Right lobe of liver (tissue), 6 donors: ENCODE results near the gene BRD3OS. TPM values are rescaled to one million over a fixed set of nuclear protein-coding genes. Genes with fewer than 3 reads are reported as not detected.

Source experiments
- ATAC-seq, 4 donors: fragments of 200-7000 bp; cut with Tn5 transposase; one replicate each; pipeline ENCODE4 v1.9.1; 2020; ENCODE audit warnings: mild to moderate bottlenecking in 4 of 4, moderate library complexity in 4 of 4
- DNase-seq, 3 donors: peaks; one replicate each; pipeline ENCODE4 v3.0.0-alpha.2; 2020
- H3K27ac ChIP-seq, 3 donors: fragments of 200-600 bp; one replicate each; pipeline ENCODE4 v1.8.0; 2022
- H3K27me3 ChIP-seq, 2 donors: fragments of 200-600 bp; one replicate each; pipeline ENCODE4 v1.8.0; 2022
- H3K36me3 ChIP-seq, 4 donors: fragments of 200-600 bp; sonication (generic) in 1 of 4; one replicate each; pipeline versions ENCODE4 v1.5.1 to v1.8.0; 2017 to 2022; ENCODE audit warnings: control low read depth in 1 of 4
- H3K4me1 ChIP-seq, 4 donors: fragments of 200-600 bp; sonication (generic) in 1 of 4; one replicate each; pipeline versions ENCODE4 v1.5.1 to v1.8.0; 2017 to 2022; ENCODE audit warnings: control low read depth in 1 of 4
- H3K4me3 ChIP-seq, 3 donors: fragments of 200-600 bp; one replicate each; pipeline ENCODE4 v1.8.0; 2022
- H3K9me3 ChIP-seq, 4 donors: fragments of 200-600 bp; sonication (generic) in 1 of 4; one replicate each; pipeline versions ENCODE4 v1.5.1 to v1.8.0; 2017 to 2022; ENCODE audit warnings: control low read depth in 1 of 4
- CTCF ChIP-seq, 4 donors: fragments of 200-600 bp in 3 of 4; fragments of 450-650 bp in 1 of 4; IDR thresholded peaks; one replicate each; pipeline versions ENCODE4 v1.5.1 to v1.8.0; 2016 to 2022; ENCODE audit warnings: antibody characterized with exemption in 4 of 4, mild to moderate bottlenecking in 2 of 4
- POLR2A ChIP-seq: fragments of 450-650 bp; IDR thresholded peaks from one replicate; pipeline ENCODE4 v1.6.1; 2017; ENCODE audit warnings: antibody characterized with exemption, mild to moderate bottlenecking
- WGBS: methylation state at CpG from one replicate; pipeline ENCODE4 v1.1.6; 2018; ENCODE audit warnings: low coverage, low lambda C conversion rate; ENCODE audit not compliant: insufficient coverage; ENCODE audit errors: missing lambda C conversion rate; 5-methylcytosine and 5-hydroxymethylcytosine counted together
- intact Hi-C, 2 donors: fragments of 100-400 bp; cut with DNase I; formaldehyde crosslinking; loops; one replicate each; pipeline versions ENCODE4 v1.11.2 to v1.14.1; 2022
- total RNA-seq, 6 experiments: library from RNA; depleted of rRNA in 2 of 6; stranded (reverse); fragments of >200 nt in 2 of 6; fragmentation: NEBNext Ultra II Directional in 3 of 6; extraction: Animal tissue kit (Norgen Biotek cat#: 25700) in 3 of 6; gene quantifications; one replicate each; pipeline versions ENCODE4 v1.1.0 to v1.2.4, GENCODE V29; 2016 to 2023
- donor health status: DM: no; HTN: yes; CAD: no.
- donor health status: DM: no; HTN: no; CAD: no.
- donor health status: DM: no; HTN: no; CAD: no.
- donor health status: DM: no; HTN: yes; CAD: no.
- donor health status: DM: no; HTN: yes; CAD: no.

Gene BRD3OS
- total RNA-seq, 6 experiments from 2014 or later, result 3.2 to 8.1 (median 5.9) TPM

DNA sequence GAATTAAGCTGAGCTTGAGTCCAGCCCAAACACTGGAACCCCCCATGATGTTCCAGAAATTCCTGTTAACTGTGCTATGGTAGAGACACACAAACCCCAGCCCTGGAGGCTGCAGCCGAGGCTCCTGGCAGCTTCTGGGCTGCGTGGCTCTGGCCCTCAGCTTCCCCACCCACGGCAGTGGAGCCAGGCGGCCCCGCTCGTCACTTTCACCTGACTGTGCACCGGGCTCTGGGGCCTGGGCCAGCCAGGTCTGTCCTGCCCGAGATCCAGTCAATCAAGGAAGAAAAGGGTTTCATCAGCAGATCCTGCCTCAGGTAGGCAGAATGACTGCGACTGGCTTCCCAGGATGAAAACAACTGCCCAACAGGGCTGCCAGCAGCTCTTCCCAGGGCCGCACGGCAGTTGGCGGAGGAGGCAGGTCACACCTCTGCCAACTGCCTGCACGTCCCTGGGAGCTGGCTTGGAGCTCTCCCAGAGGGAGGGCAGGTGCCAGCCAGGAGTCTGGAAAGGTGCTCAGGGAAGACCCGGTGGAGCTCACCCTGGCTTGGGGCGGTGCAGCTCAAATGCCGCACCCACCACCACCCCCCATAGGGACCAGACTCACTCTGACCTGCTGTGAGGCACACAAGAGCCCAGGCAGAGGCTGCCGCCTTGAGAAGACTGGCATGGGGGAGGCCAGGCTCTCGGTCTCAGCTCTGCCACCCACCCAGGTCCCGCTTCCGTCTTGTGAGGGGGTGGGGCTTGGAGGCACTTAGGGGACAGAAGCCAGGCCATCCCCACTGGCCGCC lies 21.8 kb downstream of the BRD3OS start:
- 46% methylated on average over 9 of the region's 21 CpGs for WGBS
- H3K27me3 ChIP-seq, result no peaks in the 10 kb centered on the region
- ATAC-seq (peak; percentile 61 to 76 (median 68)), DNase-seq (peak in 2 of 3 donors; percentile 83 to 86)
- H3K4me1 ChIP-seq, result peaks cover 0 to 40% (median 10%) of the 10 kb centered on the region in 4 donors
- H3K9me3 ChIP-seq, result no peaks in the 10 kb centered on the region
- peak overlapping the region in 1 of 3 donors; percentile 49 for H3K27ac ChIP-seq
- peaks cover 0 to 46% (median 18%) of the 10 kb centered on the region in 4 donors for H3K36me3 ChIP-seq
- intact Hi-C loops, result no loop called here
- TF ChIP-seq POLR2A (no peak), CTCF (IDR thresholded peaks at IDR 0.05) (no peak)
- no peak overlapping the region for H3K4me3 ChIP-seq

DNA sequence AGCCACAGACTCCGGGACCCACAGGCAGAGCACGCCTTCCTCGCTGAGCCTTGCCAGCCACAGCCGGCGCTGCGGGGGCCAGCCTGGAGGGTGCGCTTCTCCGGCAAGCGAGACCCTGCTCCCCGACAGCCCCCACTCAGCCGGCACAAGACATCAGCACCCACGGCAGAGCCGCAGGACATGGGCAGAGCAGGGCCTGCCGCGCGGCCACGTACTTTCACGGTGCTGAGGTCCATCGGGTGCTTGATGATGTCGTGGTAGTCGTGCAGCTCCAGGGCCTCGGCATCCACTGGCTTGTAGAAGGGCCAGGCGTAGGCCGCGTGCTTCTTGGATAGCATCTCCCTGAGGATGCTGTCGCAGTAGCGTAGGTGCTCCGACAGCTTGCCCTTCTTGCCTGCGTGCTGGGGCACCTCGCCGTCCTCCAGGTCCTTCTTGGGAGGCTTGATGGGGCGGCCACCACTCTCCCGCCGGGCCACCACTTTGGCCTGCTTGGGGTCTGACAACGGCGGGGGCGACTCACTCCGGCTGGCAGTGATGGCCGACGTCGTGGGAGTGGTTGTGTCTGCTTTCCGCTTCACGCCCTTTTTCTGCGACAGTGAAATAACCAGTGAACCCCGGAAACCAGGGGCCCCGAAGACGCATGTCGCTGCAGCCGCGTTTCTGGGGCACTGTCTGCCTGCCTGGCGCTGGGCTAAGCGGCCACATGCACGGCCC lies 22.7 kb downstream of the BRD3OS start:
- H3K9me3 ChIP-seq, result no peaks in the 10 kb centered on the region
- no peak for ATAC-seq
- no peaks in the 10 kb centered on the region for H3K27me3 ChIP-seq
- no peak for TF ChIP-seq CTCF (IDR thresholded peaks at IDR 0.05)
- no peak for TF ChIP-seq POLR2A
- peaks cover 0 to 38% (median 10%) of the 10 kb centered on the region in 4 donors for H3K4me1 ChIP-seq
- peaks cover 0 to 51% (median 18%) of the 10 kb centered on the region in 4 donors for H3K36me3 ChIP-seq
- WGBS, result no CpG with 5 or more reads among the region's 53 CpGs
- intact Hi-C loops, result no loop called here
- no peak for DNase-seq
- H3K4me3 ChIP-seq, result no peak overlapping the region
- H3K27ac ChIP-seq, result no peak overlapping the region

DNA sequence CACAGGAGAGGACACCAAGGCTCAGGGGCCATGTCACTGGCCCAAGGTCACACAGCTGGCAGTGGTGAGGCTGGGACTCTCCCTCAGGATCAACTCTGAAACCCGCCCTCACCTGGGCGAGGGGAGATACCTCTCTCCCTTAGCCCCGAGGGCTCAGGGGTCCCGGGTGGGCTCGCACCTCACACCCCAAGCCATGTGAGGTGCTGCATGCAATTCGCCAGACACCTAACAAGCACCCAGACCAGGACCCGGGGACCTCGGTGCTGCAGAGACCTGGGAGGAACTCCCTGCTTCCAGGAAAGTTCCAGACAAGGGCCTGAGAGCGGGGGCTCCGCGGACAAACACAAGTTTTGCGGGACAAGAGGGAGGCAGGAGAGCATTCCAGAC lies 23.3 kb downstream of the BRD3OS start:
- H3K27ac ChIP-seq, result no peak overlapping the region
- H3K27me3 ChIP-seq, result no peaks in the 10 kb centered on the region
- TF ChIP-seq POLR2A (no peak), CTCF (IDR thresholded peaks at IDR 0.05) (no peak)
- no peak overlapping the region for H3K4me3 ChIP-seq
- no peaks in the 10 kb centered on the region for H3K9me3 ChIP-seq
- no CpG with 5 or more reads among the region's 12 CpGs for WGBS
- ATAC-seq, result no peak
- peaks cover 0 to 53% (median 19%) of the 10 kb centered on the region in 4 donors for H3K36me3 ChIP-seq
- DNase-seq, result no peak
- intact Hi-C loops, result no loop called here
- H3K4me1 ChIP-seq, result peaks cover 0 to 34% (median 10%) of the 10 kb centered on the region in 4 donors

DNA sequence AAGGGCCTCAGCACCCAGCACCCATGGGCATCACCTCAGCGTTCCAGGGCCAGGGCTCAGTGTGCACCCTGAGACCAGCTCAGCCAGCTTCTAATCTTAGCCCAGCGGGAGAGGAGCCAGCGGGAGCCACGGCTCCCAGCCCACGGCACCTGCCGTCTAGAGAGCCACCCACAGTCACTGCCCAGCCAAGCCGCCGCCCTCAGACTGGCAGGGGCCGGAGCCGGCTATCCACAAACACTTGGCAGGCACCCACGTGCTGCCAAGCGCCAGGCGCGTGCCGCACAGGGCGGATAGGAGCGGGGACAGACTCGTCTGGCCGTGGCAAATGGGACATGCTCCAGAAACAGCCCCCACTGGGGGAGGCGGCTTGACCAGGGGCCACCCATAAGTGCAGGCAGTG lies 24.0 kb downstream of the BRD3OS start:
- Histone ChIP-seq H3K27me3 (no peaks in the 10 kb centered on the region), H3K4me1 (peaks cover 0 to 27% (median 10%) of the 10 kb centered on the region in 4 donors), H3K27ac (peak overlapping the region in 1 of 3 donors; percentile 10), H3K36me3 (peaks cover 0 to 53% (median 19%) of the 10 kb centered on the region in 4 donors), H3K4me3 (no peak overlapping the region), H3K9me3 (no peaks in the 10 kb centered on the region)
- WGBS, result 28% methylated on average over 2 of the region's 20 CpGs
- peak; percentile 77 to 85 (median 81) for ATAC-seq
- intact Hi-C loops, result no loop called here
- DNase-seq, result peak; percentile 79 to 93 (median 91)
- TF ChIP-seq CTCF (IDR thresholded peaks at IDR 0.05) (no peak), POLR2A (no peak)
